GM12872 (cell line): ENCODE data around the gene DCTN3.
A peak's percentile ranks its signal among the peaks of the same experiment; 100 is the strongest.

Experiments used
- TF ChIP-seq, protein P1 (sequence below): IDR thresholded peaks from 3 replicates; pipeline ENCODE4 v1.5.1; 2011; ENCODE audit warnings: low read depth, mild to moderate bottlenecking, low read length, moderate library complexity; ENCODE audit not compliant: insufficient read depth

The DCTN3 gene

DNA sequence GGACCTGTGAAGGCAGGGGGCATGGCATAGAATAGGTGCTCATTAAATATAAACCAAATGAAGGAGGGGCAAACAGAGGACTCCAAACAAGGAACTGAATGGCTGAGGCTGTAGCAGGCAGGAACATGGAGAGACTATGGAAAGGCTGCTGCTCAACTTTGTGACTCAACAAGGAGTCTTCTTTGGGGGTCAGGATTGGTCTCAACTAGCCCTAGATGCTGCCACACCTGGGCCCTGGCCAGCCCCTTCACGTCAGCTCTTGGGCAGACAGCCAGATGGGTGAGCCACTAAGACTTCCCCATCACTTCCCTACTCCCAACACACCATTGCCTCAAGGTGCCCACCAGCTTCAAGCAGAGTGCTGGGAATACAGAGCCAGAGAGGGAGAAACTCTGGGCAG, 19.4 kb downstream of the DCTN3 start:
- TF ChIP-seq, protein P1, sequence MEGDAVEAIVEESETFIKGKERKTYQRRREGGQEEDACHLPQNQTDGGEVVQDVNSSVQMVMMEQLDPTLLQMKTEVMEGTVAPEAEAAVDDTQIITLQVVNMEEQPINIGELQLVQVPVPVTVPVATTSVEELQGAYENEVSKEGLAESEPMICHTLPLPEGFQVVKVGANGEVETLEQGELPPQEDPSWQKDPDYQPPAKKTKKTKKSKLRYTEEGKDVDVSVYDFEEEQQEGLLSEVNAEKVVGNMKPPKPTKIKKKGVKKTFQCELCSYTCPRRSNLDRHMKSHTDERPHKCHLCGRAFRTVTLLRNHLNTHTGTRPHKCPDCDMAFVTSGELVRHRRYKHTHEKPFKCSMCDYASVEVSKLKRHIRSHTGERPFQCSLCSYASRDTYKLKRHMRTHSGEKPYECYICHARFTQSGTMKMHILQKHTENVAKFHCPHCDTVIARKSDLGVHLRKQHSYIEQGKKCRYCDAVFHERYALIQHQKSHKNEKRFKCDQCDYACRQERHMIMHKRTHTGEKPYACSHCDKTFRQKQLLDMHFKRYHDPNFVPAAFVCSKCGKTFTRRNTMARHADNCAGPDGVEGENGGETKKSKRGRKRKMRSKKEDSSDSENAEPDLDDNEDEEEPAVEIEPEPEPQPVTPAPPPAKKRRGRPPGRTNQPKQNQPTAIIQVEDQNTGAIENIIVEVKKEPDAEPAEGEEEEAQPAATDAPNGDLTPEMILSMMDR = no peak

DNA sequence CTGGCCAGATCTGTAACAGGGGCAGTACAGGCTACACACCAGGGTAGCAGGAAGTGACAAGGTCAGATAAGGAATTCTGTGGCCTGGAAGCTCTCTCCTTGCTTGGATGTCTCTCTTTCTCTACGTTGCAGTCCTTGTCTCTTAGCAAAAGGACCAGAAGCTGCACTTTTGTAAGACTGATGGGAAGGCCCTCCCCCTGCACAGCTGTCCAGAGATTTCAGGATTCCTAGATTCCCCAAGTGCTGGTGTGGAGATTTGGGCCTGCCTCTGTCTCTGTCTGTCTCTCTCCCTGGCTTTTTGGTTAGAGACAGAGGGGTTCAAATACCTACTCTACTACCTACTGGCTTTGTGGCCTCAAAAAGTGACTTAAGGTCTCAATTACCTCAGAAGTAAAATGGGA, 20.7 kb downstream of the DCTN3 start:
- TF ChIP-seq, protein P1 = no peak

DNA sequence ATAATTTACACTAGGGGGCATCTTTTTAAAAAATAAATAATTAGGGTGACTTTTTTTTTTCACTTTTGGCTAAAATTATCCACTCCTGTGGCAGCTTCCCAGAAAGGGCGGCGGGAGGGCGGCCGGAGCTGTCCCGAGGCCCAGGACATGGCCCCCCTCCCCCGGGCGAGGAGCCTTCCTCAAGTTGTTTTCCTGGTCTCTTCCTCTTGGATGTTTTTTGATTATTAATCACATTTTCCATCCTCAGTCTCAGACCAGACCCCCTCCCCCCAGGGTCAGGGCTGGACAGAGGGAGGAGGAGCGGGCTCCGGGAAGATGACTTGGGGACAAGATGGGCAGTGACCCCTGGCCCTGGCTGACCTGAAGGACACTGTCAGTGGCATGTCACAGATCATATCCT, 26.1 kb downstream of the DCTN3 start:
- TF ChIP-seq, protein P1 = no peak

DNA sequence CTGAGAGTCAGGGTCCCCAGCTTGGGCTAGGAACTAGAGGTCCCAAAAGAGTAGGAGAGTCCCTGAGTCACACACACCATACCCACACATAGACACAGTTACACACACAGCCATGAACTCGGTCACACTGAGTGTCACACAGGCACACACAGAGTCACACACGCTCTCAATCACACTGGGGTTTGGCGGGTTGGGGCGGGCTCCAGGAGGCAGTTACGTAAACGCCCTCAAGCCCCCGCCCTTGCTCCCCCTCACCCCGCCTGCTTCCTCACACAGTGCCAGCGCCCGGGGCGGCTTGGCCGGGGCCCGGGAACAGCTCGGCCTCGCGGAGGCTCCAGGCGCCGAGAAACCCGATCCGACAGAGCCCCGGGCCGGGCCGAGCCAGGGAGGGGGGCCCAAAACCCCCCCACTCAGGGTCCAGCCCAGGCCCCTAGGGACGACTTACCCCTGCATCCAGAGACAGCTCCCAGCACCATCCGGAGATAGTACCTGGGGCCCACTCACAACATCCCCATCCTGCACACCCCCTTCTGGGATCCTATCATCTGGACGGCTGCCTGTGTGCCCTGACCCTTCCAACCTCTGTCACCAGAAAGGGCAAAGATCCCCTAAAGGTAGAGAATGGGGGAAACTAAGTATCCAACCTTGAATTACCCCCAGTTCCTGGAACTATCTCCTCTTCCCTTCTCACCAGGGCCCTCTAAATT, 27.2 kb downstream of the DCTN3 start:
- TF ChIP-seq, protein P1 = no peak

DNA sequence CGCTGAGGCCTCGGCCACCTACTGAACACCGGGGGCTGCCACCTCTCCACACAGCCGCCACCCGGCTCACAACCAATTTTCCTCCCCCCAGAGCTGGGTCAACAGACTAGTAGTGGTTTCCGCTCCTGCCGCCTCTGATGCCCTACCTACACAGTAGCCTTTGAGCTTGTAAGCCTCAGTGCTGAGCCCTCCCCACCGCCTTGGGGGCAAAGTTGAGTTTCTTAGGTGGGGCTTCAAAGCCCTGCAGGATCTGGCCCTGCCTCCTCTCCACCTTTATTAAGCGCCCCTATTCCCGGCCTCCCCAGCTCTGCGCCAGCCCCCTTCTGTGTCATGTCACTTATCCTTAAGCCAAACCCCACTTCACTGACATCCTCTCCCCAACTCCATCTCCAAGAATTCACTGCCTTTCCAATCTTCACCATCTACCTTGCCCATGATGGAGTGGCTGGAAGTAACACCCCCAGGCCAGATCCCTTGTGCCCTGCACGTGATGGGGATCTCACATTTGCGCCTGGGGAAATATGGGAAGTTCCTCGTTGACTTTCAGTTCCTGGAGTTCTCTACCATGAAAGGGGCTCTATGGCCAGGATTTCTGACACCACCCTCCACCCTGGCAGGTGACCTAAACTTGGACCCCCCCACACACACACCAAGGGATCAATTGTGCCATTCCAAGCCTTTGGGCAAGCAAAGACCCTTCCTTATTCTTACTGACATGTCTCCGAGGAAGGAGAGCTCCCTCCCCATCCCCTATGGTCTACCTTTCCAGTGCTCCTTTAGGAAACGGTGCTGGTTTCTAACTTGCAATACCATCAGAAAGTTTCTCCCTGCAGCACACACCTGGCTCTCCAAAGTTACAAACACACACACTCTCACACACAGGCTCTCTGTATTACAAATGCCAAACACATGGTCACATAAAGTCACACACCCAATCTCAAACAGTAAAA, 28.1 kb downstream of the DCTN3 start:
- TF ChIP-seq, protein P1 = no peak

DNA sequence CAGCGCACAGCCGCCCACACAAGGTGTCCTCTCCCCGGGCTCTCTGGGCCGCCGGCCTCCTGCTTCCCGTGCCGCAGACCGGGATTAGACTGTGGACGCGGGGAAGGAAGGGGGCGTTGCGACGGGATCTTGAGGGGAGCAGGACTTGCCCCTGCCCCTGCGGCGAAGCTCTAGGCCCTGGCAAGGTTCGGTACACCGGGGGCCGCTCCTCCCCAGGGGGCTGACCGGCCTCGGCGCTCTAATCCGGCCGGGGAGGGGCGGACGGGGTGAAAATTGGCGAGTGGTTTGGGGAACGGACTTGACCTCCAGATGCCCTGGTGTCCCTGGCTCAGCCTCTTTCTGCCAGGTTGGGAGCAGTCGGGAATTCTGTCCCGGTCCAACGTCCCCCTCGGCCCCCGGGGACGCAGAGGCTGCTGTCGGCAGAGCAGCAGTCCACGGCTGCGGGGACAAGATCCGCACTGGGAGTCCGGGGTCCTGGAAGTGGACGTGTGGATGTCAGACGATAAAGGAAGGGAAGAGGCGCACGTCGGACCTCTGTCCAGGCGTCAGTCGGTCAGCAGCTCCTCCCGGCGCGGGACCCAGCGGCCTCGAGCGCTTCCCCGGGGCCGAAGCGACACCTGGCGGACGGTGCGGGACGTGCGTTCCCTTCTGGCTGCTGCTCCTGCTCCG, 28.9 kb downstream of the DCTN3 start:
- TF ChIP-seq, protein P1 = peak; percentile 92

DNA sequence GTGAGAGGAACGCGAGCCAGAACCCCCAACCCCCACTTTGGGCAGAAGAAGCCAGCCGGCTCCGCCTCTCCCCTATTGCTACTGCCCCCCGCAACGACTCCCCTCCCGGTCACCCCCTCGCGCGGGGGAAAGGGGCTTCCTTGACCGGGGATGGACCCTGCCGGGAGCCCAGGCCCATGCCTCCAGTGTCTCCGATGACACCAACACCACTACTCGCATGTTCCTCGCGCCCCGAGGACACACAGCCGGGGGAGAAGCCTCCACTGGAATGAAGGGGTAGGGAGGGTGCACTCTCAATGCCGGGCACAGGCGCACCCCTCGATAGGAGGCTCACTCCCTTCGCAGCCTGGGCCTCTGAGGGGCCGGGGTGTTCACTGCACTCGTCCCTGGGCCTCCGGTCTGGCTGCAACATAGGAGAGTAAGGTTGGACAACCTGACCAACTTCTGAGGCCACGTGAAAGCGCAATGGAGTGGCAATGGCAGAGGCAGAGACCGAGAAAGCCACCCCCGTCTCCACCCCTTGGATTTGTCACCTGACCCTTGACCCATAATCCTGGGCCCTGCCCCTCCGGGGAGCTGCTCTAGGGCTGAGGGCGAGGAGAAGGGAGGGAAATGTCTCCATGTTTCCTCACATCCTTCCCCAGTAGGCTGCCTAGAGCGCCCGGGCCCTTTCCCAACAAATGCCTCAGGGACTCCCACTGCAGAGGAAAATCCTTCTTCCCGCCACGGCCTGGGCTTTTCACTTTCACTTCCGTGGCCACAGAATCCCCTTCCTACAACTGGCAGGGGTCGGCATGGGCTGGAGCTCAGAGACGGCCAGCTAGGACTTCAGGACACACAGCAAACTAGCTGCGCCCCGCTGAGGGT, 29.7 kb downstream of the DCTN3 start:
- TF ChIP-seq, protein P1 = no peak
